ENCODE results near the gene TMEM147. TPM values are rescaled to one million over a fixed set of nuclear protein-coding genes. Genes with fewer than 3 reads are reported as not detected.
A peak's percentile ranks its signal among the peaks of the same experiment; 100 is the strongest.

Gene TMEM147, protein sequence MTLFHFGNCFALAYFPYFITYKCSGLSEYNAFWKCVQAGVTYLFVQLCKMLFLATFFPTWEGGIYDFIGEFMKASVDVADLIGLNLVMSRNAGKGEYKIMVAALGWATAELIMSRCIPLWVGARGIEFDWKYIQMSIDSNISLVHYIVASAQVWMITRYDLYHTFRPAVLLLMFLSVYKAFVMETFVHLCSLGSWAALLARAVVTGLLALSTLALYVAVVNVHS
- total RNA-seq, result 10 to 100 TPM; 37.2 to 38.2 TPM

DNA sequence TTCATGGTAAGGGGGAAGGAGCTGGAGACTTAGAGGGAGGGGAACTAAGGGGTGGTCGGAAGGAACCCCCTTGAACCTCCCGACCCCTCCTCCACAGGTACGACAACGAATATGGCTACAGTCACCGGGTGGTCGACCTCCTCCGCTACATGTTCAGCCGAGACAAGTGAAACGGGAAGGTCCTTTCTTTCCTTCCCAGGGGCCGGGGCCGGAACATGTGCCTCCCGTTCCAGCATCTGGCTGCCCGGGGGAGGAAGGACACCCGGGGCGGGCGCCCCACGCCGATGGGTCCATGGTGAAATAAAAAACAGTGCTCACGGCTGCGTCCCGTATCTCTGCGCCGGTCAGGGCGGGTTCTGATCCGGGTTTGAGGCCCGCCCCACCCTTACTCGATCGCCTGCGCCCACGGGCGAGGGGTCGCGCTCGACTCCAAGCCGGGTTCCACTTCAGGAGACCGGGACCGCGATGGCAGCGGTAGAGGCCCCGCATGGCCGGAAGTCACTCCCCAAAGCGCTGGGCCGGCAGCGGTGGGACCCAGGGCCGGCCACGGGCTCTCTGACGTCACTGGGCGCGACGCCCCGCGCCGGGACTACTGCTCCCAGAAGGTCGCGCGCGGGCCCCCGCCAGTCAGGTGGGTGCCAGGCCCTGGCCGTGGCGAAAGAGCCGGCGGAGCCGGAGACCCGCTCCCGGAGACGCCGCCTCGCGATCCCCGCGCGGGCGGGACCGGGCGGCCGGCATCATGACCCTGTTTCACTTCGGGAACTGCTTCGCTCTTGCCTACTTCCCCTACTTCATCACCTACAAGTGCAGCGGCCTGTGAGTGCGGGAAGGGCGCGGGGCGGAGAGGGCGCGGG is at the start of gene TMEM147:
TSS of gene TMEM147 (plus strand) at position 626 of the 854 bp plus-strand sequence. CDS start at position 740, 114 bp downstream.
- ATAC-seq (ENCODE audit: low read depth) (peak; percentile 90), DNase-seq (peak; percentile 91)
- Mint-ChIP-seq H3K9me3 (no peaks in the 10 kb centered on the region), H3K27ac (peak within 1 kb of the TSS; percentile 91), H3K27me3 (no peaks in the 10 kb centered on the region), H3K4me1 (peaks cover 23% of the 10 kb centered on the region), H3K36me3 (no peaks in the 10 kb centered on the region), H3K4me3 (peak within 1 kb of the TSS; percentile 91)
- POLR2A ChIA-PET, result interaction anchor here (0.8 to 1.0 kb wide), 2 partner anchors 67 to 150 kb away, joined by 3 read pairs; partner anchors contain the start of gene HAUS5

GRCh38 chr19:35497406-35497805 is 48.0 kb upstream of the TMEM147 start:
- H3K27ac Mint-ChIP-seq, result no peak overlapping the region
- peaks cover 19% of the 10 kb centered on the region for H3K27me3 Mint-ChIP-seq
- H3K4me3 Mint-ChIP-seq, result no peak overlapping the region
- H3K36me3 Mint-ChIP-seq, result no peaks in the 10 kb centered on the region
- H3K9me3 Mint-ChIP-seq, result no peaks in the 10 kb centered on the region
- ATAC-seq (ENCODE audit: low read depth) (no peak), DNase-seq (no peak)
- H3K4me1 Mint-ChIP-seq, result peaks cover 5% of the 10 kb centered on the region
- POLR2A ChIA-PET, result no interaction called here

DNA sequence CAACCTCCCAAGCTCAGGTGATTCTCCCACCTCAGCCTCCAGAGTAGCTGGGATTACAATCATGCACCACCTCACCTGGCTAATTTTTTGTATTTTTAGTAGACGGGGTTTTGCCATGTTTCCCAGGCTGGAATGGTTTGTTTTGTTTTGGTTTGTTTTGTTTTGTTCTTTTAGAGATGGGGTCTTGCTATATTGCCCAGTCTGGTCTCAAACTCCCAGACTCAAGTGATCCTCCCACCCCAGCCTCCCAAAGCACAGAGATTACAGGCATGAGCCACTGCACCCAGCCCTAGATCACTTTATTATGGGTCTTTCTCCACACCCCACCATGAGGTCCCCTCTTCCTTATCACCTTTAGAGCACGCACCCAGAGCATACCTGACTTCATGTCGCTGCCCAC is 47.2 kb upstream of the TMEM147 start:
- POLR2A ChIA-PET, result no interaction called here
- H3K27ac Mint-ChIP-seq, result no peak overlapping the region
- no peak for DNase-seq
- no peak overlapping the region for H3K4me3 Mint-ChIP-seq
- peaks cover 15% of the 10 kb centered on the region for H3K27me3 Mint-ChIP-seq
- no peaks in the 10 kb centered on the region for H3K9me3 Mint-ChIP-seq
- H3K36me3 Mint-ChIP-seq, result no peaks in the 10 kb centered on the region
- H3K4me1 Mint-ChIP-seq, result peaks cover 5% of the 10 kb centered on the region
- ATAC-seq (ENCODE audit: low read depth), result no peak

GRCh38 chr19:35498984-35499527 is 46.4 kb upstream of the TMEM147 start:
- Mint-ChIP-seq H3K9me3 (no peaks in the 10 kb centered on the region), H3K36me3 (no peaks in the 10 kb centered on the region)
- no peak for ATAC-seq (ENCODE audit: low read depth)

GRCh38 chr19:35500611-35501010 is 44.8 kb upstream of the TMEM147 start:
- H3K9me3 Mint-ChIP-seq, result no peaks in the 10 kb centered on the region
- POLR2A ChIA-PET, result no interaction called here
- no peak overlapping the region for H3K27ac Mint-ChIP-seq
- H3K27me3 Mint-ChIP-seq, result peaks cover 6% of the 10 kb centered on the region
- no peaks in the 10 kb centered on the region for H3K36me3 Mint-ChIP-seq
- H3K4me1 Mint-ChIP-seq, result peaks cover 3% of the 10 kb centered on the region
- H3K4me3 Mint-ChIP-seq, result no peak overlapping the region
- DNase-seq, result no peak
- ATAC-seq (ENCODE audit: low read depth), result no peak

More at GRCh38 chr19:35498984-35499527, 46.4 kb upstream of the TMEM147 start:
- peaks cover 5% of the 10 kb centered on the region for H3K4me1 Mint-ChIP-seq
- no peak overlapping the region for H3K27ac Mint-ChIP-seq
- no peak for DNase-seq
- H3K4me3 Mint-ChIP-seq, result no peak overlapping the region
- POLR2A ChIA-PET, result no interaction called here
- peaks cover 8% of the 10 kb centered on the region for H3K27me3 Mint-ChIP-seq

- Mint-ChIP-seq H3K27ac (no peak overlapping the region), H3K4me3 (no peak overlapping the region), H3K27me3 (peaks cover 9% of the 10 kb centered on the region), H3K9me3 (no peaks in the 10 kb centered on the region), H3K4me1 (peaks cover 3% of the 10 kb centered on the region), H3K36me3 (no peaks in the 10 kb centered on the region)
- ATAC-seq (ENCODE audit: low read depth), result no peak
- DNase-seq, result no peak
- POLR2A ChIA-PET, result no interaction called here
Observed at GRCh38 chr19:35501684-35502083, 43.7 kb upstream of the TMEM147 start.

- POLR2A ChIA-PET, result no interaction called here
- no peaks in the 10 kb centered on the region for H3K9me3 Mint-ChIP-seq
- no peaks in the 10 kb centered on the region for H3K36me3 Mint-ChIP-seq
- H3K27me3 Mint-ChIP-seq, result peaks cover 15% of the 10 kb centered on the region
- H3K4me1 Mint-ChIP-seq, result peaks cover 3% of the 10 kb centered on the region
- no peak overlapping the region for H3K4me3 Mint-ChIP-seq
- ATAC-seq (ENCODE audit: low read depth) (no peak), DNase-seq (no peak)
- H3K27ac Mint-ChIP-seq, result no peak overlapping the region
Observed at GRCh38 chr19:35502751-35503150, 42.7 kb upstream of the TMEM147 start.

- no peaks in the 10 kb centered on the region for H3K9me3 Mint-ChIP-seq
- DNase-seq (no peak), ATAC-seq (ENCODE audit: low read depth) (no peak)
- peaks cover 10% of the 10 kb centered on the region for H3K4me1 Mint-ChIP-seq
- H3K36me3 Mint-ChIP-seq, result no peaks in the 10 kb centered on the region
- no peak overlapping the region for H3K4me3 Mint-ChIP-seq
- POLR2A ChIA-PET, result interaction anchor here (0.6 kb wide), 1 partner anchor 230 kb away, joined by 3 read pairs; no protein-coding TSS in a partner anchor
- H3K27me3 Mint-ChIP-seq, result peaks cover 42% of the 10 kb centered on the region
- no peak overlapping the region for H3K27ac Mint-ChIP-seq
Observed at GRCh38 chr19:35506011-35506410, 39.4 kb upstream of the TMEM147 start.

DNA sequence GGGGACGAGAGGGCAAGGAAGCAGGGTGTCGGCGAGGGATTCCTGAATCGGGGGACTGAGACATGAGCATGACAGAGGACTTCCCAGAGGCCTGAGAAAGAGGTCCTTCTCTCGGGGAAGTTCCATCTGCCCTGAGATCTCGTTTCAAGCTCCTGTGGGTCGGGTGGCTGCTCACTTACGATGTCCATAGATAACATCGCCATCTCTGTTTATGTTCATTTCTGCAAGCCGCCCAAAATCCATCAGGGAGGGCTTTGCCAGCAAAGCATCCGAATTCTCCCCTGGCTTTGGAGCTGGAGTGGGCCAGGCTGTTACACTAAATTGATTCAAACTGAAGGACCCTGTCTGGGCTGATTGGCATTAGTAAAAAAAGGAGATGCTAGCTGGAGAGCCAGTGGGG is 37.9 kb upstream of the TMEM147 start:
- no peak overlapping the region for H3K4me3 Mint-ChIP-seq
- POLR2A ChIA-PET, result no interaction called here
- DNase-seq (no peak), ATAC-seq (ENCODE audit: low read depth) (no peak)
- peaks cover 46% of the 10 kb centered on the region for H3K27me3 Mint-ChIP-seq
- no peaks in the 10 kb centered on the region for H3K36me3 Mint-ChIP-seq
- H3K9me3 Mint-ChIP-seq, result no peaks in the 10 kb centered on the region
- no peak overlapping the region for H3K27ac Mint-ChIP-seq
- H3K4me1 Mint-ChIP-seq, result peaks cover 7% of the 10 kb centered on the region

DNA sequence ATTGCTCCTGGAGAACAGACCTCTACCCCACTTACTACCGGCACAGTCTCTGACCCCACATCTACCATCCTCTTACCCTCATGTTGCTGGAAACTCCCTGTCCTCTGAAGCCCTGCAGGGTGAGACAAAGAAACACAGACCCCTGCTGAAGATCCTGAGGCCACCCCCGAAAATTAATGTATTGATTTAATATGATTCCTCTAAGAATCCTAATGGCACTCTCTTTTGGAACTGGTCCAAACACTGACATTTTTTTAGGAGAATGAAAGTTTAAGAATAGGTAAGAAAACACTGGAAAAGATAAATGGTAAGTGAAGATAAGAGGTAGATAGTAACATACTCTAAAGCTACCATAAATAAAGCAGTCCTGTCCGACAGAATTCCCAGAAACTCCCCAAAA is 37.3 kb upstream of the TMEM147 start:
- peaks cover 7% of the 10 kb centered on the region for H3K4me1 Mint-ChIP-seq
- peaks cover 49% of the 10 kb centered on the region for H3K27me3 Mint-ChIP-seq
- H3K9me3 Mint-ChIP-seq, result no peaks in the 10 kb centered on the region
- H3K36me3 Mint-ChIP-seq, result no peaks in the 10 kb centered on the region
- ATAC-seq (ENCODE audit: low read depth) (no peak), DNase-seq (no peak)
- H3K27ac Mint-ChIP-seq, result no peak overlapping the region
- POLR2A ChIA-PET, result no interaction called here
- no peak overlapping the region for H3K4me3 Mint-ChIP-seq

- H3K4me1 Mint-ChIP-seq, result peaks cover 7% of the 10 kb centered on the region
- peak overlapping the region; percentile 52 for H3K4me3 Mint-ChIP-seq
- no peaks in the 10 kb centered on the region for H3K9me3 Mint-ChIP-seq
- DNase-seq (no peak), ATAC-seq (ENCODE audit: low read depth) (peak; percentile 65)
- POLR2A ChIA-PET, result interaction anchor here (0.6 kb wide), 1 partner anchor 520 kb away, joined by 4 read pairs; no protein-coding TSS in a partner anchor
- no peaks in the 10 kb centered on the region for H3K36me3 Mint-ChIP-seq
- peaks cover 51% of the 10 kb centered on the region for H3K27me3 Mint-ChIP-seq
- no peak overlapping the region for H3K27ac Mint-ChIP-seq
Observed at GRCh38 chr19:35509018-35509652, 36.3 kb upstream of the TMEM147 start.

DNA sequence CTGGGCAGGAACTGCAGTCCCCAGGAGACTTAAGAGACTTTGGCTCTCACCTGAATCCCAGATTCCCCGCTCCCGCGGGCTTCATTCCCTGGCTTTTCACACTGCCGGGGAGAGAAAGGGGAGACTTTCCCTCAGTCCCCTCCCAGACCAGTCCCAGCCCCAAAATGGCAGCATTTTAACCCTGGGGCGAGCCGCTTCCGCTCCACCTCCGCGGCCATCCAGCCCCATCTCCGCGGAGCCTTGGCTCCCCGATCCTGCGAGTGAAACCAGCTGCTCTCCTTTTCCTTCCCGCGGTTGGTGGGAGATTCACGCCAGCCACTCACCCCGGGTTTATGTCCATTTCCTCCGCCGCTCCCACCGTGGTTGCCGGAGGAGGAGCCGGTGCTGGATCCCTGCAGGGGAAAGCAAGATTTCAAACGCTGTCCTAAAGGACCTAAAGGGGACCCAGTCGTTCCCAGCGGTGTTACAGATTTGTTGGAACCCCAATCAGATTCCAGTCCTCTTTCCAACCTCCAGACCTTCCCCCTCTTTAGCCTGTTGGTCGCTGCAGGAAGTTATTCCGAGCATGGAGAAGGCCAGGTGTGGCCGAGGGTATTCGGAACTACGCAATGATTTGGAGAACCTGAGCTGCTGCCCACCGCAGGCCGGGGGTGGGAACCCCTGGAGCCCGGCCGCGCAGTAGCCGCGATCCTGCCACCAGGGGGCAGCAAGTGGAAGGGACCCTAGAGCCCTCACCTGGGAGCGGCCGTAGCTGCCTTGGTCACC is 35.4 kb upstream of the TMEM147 start:
- Mint-ChIP-seq H3K4me3 (peak overlapping the region; percentile 52), H3K27me3 (peaks cover 51% of the 10 kb centered on the region), H3K9me3 (no peaks in the 10 kb centered on the region), H3K36me3 (no peaks in the 10 kb centered on the region), H3K4me1 (peaks cover 7% of the 10 kb centered on the region), H3K27ac (no peak overlapping the region)
- POLR2A ChIA-PET, result interaction anchor here (0.6 kb wide), 1 partner anchor 521 kb away, joined by 4 read pairs; no protein-coding TSS in a partner anchor
- ATAC-seq (ENCODE audit: low read depth), result peak; percentile 72
- peak; percentile 83 for DNase-seq

DNA sequence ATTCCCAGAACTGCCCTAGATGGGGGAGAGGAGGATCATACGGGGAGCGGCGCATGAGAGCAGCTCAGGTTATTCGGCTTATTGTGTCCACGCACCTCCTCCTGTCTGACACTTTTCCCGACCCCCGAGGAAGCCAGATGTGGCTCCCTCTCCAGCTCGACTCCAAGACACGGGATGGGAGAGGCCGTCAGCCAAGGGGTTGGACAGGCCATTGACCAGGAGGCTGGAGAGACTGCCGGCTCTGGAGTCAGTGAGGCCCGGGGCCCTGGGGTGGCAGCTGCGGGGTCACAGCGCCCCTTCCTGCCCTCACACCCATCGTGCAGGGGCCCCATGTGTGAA is 34.8 kb upstream of the TMEM147 start:
- peaks cover 7% of the 10 kb centered on the region for H3K4me1 Mint-ChIP-seq
- DNase-seq, result no peak
- no peaks in the 10 kb centered on the region for H3K9me3 Mint-ChIP-seq
- H3K27me3 Mint-ChIP-seq, result peaks cover 51% of the 10 kb centered on the region
- H3K36me3 Mint-ChIP-seq, result no peaks in the 10 kb centered on the region
- no peak overlapping the region for H3K27ac Mint-ChIP-seq
- POLR2A ChIA-PET, result no interaction called here
- no peak for ATAC-seq (ENCODE audit: low read depth)
- H3K4me3 Mint-ChIP-seq, result peak overlapping the region; percentile 52
